ENCODE measurements around the gene NOTCH1. TPM values are rescaled to one million over a fixed set of nuclear protein-coding genes. Genes with fewer than 3 reads are reported as not detected.

The NOTCH1 gene
- total RNA-seq, 2 experiments from 2014 or later: 70.0 to 79.4 TPM

DNA sequence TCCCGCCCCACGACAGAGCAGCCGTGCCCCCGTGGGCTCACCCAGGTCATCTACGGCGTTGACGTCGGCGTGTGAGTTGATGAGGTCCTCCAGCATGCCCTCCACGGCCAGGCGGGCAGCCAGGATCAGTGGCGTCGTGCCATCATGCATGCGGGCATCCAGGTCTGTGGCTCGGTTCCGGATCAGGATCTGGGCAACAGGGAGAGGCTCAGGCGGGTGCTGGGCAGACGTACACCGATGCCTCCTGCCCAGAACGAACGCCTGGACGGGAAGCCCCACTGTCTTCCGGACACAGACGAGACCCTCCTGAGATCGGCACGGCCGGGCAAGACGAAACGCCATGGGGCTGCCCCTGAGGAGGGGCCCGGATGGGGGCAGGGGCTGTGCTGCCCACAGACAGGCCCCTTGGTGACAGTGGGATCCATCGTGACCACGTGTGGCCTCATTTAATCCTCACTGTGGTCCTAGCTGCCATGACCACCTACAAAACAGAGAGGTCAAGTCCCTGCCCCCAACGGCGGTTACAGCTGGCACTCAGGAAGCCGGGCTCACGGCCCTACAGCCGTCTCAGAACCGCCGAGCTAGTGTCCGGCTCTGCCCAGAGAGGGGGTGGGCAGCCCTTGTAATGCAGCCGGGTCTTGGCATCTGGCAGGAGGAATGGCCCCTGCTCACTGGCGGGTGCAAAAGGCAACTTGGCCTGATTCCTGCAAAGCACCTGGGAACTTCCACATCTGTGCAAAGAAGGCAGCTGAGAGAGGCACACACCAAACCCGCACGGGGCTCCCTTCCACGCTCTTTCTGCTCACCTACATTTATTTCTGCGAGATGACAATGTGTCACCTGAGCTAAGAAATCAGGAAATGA is 46.5 kb downstream of the NOTCH1 start:
- Mint-ChIP-seq H3K4me3 (no peak overlapping the region), H3K4me1 (no peaks in the 10 kb centered on the region), H3K9me3 (ENCODE audit: low read depth) (no peaks in the 10 kb centered on the region), H3K36me3 (ENCODE audit: low read depth) (peaks cover 29% of the 10 kb centered on the region), H3K27ac (no peak overlapping the region), H3K27me3 (no peaks in the 10 kb centered on the region)
- ChIA-PET POLR2A (no interaction called here), CTCF (interaction anchor here (1.0 kb wide), 1 partner anchor 145 kb away, joined by 4 read pairs; no protein-coding TSS in a partner anchor)
- intact Hi-C loops (cut with DNase I, micrococcal nuclease): no loop called here
- no peak for ATAC-seq
- DNase-seq: no peak

DNA sequence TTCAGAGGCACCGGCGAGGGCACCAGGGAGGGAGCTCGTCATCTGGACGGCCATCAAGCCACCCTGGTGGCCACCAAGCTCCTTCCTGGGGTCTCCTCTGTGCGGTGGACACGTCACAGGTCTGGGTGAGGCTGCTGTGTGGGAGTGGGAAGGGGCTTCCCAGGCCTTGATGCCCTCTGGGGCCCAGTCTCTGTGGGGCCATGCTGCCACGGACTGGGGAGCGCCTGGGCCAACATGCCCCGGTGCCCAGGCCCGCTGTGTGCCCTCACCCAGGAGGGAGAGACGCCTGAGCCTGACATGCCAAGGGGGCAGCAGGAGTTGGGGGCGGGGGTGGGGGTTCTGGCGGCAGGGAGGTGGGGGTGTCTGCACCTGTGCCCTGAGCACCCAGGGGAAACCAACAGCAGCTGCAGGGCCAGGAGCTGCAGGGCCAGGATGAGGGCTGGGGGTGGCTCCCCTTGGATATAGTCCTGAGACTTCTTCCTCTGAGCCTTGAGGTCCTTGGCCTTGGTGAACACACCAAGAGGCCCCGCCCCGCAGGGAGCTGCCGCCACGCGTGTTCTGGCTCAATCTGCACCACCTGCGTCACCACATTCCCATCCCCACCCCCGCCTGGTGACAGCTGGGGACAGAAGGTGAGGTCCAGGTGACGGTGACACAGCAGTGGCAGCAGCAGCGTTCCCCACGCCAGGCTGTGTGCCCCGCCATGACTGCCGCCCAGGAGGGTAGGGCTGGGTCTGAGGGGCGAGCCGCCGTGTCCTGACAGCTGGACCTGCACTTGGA is 47.7 kb downstream of the NOTCH1 start:
- Mint-ChIP-seq H3K4me3 (no peak overlapping the region), H3K9me3 (ENCODE audit: low read depth) (no peaks in the 10 kb centered on the region), H3K27ac (no peak overlapping the region), H3K4me1 (no peaks in the 10 kb centered on the region), H3K27me3 (no peaks in the 10 kb centered on the region), H3K36me3 (ENCODE audit: low read depth) (peaks cover 24% of the 10 kb centered on the region)
- intact Hi-C loops (cut with DNase I, micrococcal nuclease): no loop called here
- no peak for DNase-seq
- ATAC-seq: no peak
- ChIA-PET POLR2A (no interaction called here), CTCF (no interaction called here)

DNA sequence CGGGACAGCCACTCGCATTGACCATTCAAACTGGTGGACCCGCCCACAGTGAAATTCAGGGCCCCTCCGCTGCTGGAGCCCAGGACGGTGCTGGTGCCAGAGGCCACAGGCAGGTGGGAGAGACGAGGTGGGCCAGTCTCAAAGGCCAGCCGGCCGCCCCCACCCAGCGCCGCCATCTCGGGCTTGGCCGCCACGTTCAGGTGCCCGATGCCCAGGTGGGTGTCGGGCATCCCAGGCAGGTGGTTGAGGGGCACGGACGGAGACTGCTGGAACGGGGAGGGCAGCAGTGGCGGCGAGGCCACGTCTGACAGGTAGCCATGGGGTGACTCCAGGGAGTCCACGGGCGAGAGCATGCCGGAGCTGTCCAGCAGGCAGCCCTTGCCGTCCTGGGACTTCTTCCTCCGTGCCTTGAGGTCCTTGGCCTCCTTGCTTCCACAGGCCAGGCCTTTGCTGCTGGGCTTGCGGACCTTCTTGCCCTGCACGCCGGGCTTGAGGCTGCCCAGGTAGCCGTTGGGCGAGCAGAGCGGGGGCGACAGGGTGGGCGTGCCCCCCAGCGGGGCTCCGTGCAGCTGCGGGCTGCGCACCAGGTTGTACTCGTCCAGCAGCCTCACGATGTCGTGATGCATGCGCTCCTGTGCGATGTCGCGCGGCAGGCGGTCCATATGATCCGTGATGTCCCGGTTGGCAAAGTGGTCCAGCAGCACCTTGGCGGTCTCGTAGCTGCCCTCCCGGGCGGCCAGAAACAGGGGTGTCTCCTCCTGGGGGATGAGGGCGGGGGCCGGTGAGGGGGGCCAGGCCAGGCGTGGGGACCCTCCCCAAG is 48.8 kb downstream of the NOTCH1 start:
- no peak overlapping the region for H3K27ac Mint-ChIP-seq
- no peak overlapping the region for H3K4me3 Mint-ChIP-seq
- intact Hi-C loops (cut with DNase I, micrococcal nuclease): no loop called here
- ChIA-PET POLR2A (no interaction called here), CTCF (no interaction called here)
- H3K4me1 Mint-ChIP-seq: no peaks in the 10 kb centered on the region
- ATAC-seq: no peak
- DNase-seq: no peak
- H3K9me3 Mint-ChIP-seq (ENCODE audit: low read depth): no peaks in the 10 kb centered on the region
- H3K36me3 Mint-ChIP-seq (ENCODE audit: low read depth): peaks cover 22% of the 10 kb centered on the region
- no peaks in the 10 kb centered on the region for H3K27me3 Mint-ChIP-seq

GRCh38 chr9:136496181-136496580 is 49.7 kb downstream of the NOTCH1 start:
- DNase-seq: no peak
- CTCF ChIA-PET: no interaction called here
- Mint-ChIP-seq H3K27ac (no peak overlapping the region), H3K36me3 (ENCODE audit: low read depth) (peaks cover 20% of the 10 kb centered on the region), H3K27me3 (no peaks in the 10 kb centered on the region), H3K4me1 (no peaks in the 10 kb centered on the region), H3K4me3 (no peak overlapping the region), H3K9me3 (ENCODE audit: low read depth) (no peaks in the 10 kb centered on the region)
- intact Hi-C loops (cut with DNase I, micrococcal nuclease): no loop called here
- POLR2A ChIA-PET: no interaction called here
- ATAC-seq: no peak

GRCh38 chr9:136495238-136495800 is 50.5 kb downstream of the NOTCH1 start:
- no peak for ATAC-seq
- intact Hi-C loops (cut with DNase I, micrococcal nuclease): no loop called here
- ChIA-PET CTCF (interaction anchor here (0.6 to 0.9 kb wide), 2 partner anchors 10 to 137 kb away, joined by 3 read pairs; no protein-coding TSS in a partner anchor), POLR2A (no interaction called here)
- Mint-ChIP-seq H3K4me1 (no peaks in the 10 kb centered on the region), H3K27ac (no peak overlapping the region), H3K9me3 (ENCODE audit: low read depth) (no peaks in the 10 kb centered on the region), H3K36me3 (ENCODE audit: low read depth) (peaks cover 14% of the 10 kb centered on the region), H3K4me3 (no peak overlapping the region), H3K27me3 (no peaks in the 10 kb centered on the region)
- DNase-seq: no peak

DNA sequence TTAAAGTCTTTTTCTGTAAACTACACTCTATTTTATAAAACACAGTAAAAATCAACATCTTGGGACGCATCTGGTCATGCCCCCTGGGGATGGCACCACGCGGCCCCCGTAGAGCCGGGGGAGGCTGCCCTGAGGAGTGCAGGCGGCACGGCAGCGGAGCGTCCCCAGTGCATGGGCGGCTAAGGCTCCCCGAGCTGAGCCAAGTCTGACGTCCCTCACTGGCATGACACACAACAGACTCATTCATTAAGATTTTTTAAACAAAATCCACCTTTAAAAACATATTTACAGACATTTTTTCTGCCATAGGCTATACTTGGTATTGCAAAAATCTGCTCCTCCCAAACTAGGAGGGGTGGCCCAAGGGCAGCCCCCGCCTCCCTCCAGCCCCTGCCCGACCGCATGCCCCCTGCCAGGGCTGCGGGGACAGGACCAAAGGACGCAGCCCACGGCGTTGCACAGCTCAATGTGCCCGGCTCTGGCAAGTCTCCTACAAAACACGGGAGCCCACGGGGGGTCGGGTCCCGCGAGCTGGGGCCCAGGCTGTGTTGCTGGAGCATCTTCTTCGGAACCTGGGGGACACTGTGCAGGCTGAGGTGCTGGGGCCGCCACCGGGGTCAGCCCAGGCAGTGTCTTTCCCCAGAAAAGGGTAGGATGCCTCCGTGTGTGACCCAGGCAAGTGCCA is 51.2 kb downstream of the NOTCH1 start:
- no peaks in the 10 kb centered on the region for H3K9me3 Mint-ChIP-seq (ENCODE audit: low read depth)
- ChIA-PET POLR2A (no interaction called here), CTCF (interaction anchor here (0.6 to 0.9 kb wide), 2 partner anchors 9 to 137 kb away, joined by 3 read pairs; no protein-coding TSS in a partner anchor)
- no peak overlapping the region for H3K27ac Mint-ChIP-seq
- ATAC-seq (no peak), DNase-seq (no peak)
- H3K4me3 Mint-ChIP-seq: no peak overlapping the region
- intact Hi-C loops (cut with DNase I, micrococcal nuclease): no loop called here
- no peaks in the 10 kb centered on the region for H3K4me1 Mint-ChIP-seq
- H3K36me3 Mint-ChIP-seq (ENCODE audit: low read depth): peaks cover 11% of the 10 kb centered on the region
- H3K27me3 Mint-ChIP-seq: no peaks in the 10 kb centered on the region

DNA sequence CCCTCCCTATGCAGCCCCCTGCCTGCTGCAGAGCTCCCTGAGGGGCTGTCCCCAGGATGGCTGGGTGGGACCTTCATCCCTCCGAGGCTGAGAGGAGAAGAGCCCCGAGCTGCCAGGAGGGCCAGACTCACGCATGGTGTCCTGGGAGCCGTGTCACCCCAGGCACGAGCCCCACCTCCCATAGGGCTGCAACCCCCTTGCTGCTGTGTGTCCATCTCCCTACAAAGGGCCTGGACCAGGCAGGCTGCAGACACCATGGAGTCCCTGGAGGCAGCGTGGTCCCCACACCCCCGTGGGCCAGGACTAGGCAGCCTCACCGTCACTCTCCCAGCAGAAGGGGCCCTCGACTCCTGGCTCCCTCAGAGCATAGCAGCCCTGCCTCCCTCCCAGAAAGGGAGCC is 51.8 kb downstream of the NOTCH1 start:
- H3K9me3 Mint-ChIP-seq (ENCODE audit: low read depth): no peaks in the 10 kb centered on the region
- peaks cover 10% of the 10 kb centered on the region for H3K36me3 Mint-ChIP-seq (ENCODE audit: low read depth)
- H3K4me3 Mint-ChIP-seq: no peak overlapping the region
- intact Hi-C loops (cut with DNase I, micrococcal nuclease): no loop called here
- H3K4me1 Mint-ChIP-seq: no peaks in the 10 kb centered on the region
- no peaks in the 10 kb centered on the region for H3K27me3 Mint-ChIP-seq
- DNase-seq (no peak), ATAC-seq (no peak)
- no peak overlapping the region for H3K27ac Mint-ChIP-seq
- ChIA-PET POLR2A (no interaction called here), CTCF (no interaction called here)

DNA sequence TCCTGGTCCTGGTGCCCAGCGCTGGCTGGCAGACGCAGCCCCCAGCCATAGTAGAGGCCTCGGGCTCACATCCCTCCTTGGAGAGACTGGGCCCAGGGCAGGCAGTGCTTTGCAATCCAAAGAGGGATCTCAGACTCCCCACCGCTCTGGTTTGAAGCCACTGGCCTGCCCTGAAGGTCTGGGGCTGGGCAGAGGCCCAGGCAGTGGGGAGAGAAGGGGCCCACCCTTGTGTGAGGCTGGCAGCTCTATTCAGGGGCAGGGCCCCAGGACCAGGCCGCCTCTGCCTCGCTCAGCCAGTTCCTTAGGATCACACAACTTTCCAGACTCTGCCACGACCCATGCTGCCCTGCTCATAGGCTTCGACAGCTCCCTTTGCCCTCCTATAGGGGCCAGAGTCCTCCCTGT is 52.3 kb downstream of the NOTCH1 start:
- Mint-ChIP-seq H3K4me3 (no peak overlapping the region), H3K27ac (no peak overlapping the region), H3K36me3 (ENCODE audit: low read depth) (peaks cover 6% of the 10 kb centered on the region), H3K9me3 (ENCODE audit: low read depth) (no peaks in the 10 kb centered on the region), H3K4me1 (no peaks in the 10 kb centered on the region), H3K27me3 (no peaks in the 10 kb centered on the region)
- CTCF ChIA-PET: no interaction called here
- intact Hi-C loops (cut with DNase I, micrococcal nuclease): no loop called here
- no peak for DNase-seq
- POLR2A ChIA-PET: no interaction called here
- ATAC-seq: peak; percentile 7

DNA sequence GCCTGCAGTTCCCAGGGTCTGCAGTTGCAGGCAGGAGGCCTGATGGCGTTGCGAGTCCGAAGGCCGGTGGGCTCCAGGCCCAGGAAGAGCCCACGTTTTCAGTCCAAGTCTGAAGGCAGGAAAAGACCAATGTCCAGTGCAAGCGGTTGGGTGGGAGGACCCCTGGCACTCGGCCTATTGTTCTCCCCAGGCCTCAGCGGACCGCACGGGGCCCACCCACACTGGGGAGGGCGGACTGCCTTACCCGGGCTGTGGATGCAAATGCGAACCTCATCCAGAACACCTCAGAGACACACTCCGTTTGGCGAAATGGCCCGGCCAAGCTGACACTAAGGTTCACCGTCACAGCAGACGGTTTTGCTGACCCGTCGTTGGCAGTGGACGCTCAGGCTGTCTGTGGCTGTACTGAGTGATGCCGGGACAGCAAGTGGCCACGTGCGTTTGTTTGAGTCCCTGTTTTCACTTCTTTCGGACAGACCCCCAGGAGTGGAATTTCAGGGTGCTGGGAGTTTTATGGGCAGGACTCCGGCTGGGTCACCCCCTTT is 52.8 kb downstream of the NOTCH1 start:
- ChIA-PET POLR2A (no interaction called here), CTCF (no interaction called here)
- H3K27ac Mint-ChIP-seq: no peak overlapping the region
- intact Hi-C loops (cut with DNase I, micrococcal nuclease): no loop called here
- no peak for DNase-seq
- no peaks in the 10 kb centered on the region for H3K4me1 Mint-ChIP-seq
- peaks cover 6% of the 10 kb centered on the region for H3K36me3 Mint-ChIP-seq (ENCODE audit: low read depth)
- no peak for ATAC-seq
- H3K9me3 Mint-ChIP-seq (ENCODE audit: low read depth): no peaks in the 10 kb centered on the region
- no peaks in the 10 kb centered on the region for H3K27me3 Mint-ChIP-seq
- no peak overlapping the region for H3K4me3 Mint-ChIP-seq

- DNase-seq (no peak), ATAC-seq (no peak)
- Mint-ChIP-seq H3K9me3 (ENCODE audit: low read depth) (no peaks in the 10 kb centered on the region), H3K4me3 (no peak overlapping the region), H3K4me1 (peaks cover 2% of the 10 kb centered on the region), H3K36me3 (ENCODE audit: low read depth) (no peaks in the 10 kb centered on the region), H3K27ac (no peak overlapping the region), H3K27me3 (no peaks in the 10 kb centered on the region)
- intact Hi-C loops (cut with DNase I, micrococcal nuclease): no loop called here
- CTCF ChIA-PET: interaction anchor here (1.9 to 6.4 kb wide), 3 partner anchors 50 to 155 kb away, joined by 8 to 35 read pairs (median 13); no protein-coding TSS in a partner anchor
- POLR2A ChIA-PET: no interaction called here
These were observed 56.1 kb downstream of the NOTCH1 start for GRCh38 chr9:136489731-136490130.

Data from activated CD4-positive, alpha-beta T cell treated with anti-CD3 and anti-CD28 coated beads for 36 hours (primary cell).